Chondrocyte (in vitro differentiated cells): ENCODE results near the gene ATP6V0C. TPM values are rescaled to one million over a fixed set of nuclear protein-coding genes. Genes with fewer than 3 reads are reported as not detected.
"Not testable (repeated sequence)": the region's sequence is repeated elsewhere in the genome, so short reads cannot be mapped to it uniquely, and the experiment has no call there.

Source experiments
- DNase-seq: peaks from one replicate; pipeline ENCODE4 v3.0.0; 2021; ENCODE audit warnings: mixed read lengths, low spot score
- H3K27ac Mint-ChIP-seq: one replicate; pipeline ENCODE4 v1.8.0; 2021; ENCODE audit warnings: mild to moderate bottlenecking, moderate library complexity, mixed read lengths; ENCODE audit not compliant: unreplicated experiment
- H3K27me3 Mint-ChIP-seq: 2 replicates; pipeline ENCODE4 v1.8.0; 2021; ENCODE audit warnings: low read depth, mixed read lengths
- H3K36me3 Mint-ChIP-seq: 2 replicates; pipeline ENCODE4 v1.8.0; 2021; ENCODE audit warnings: low read depth, mixed read lengths
- H3K4me1 Mint-ChIP-seq: 2 replicates; pipeline ENCODE4 v1.8.0; 2021; ENCODE audit warnings: low read depth, mild to moderate bottlenecking, mixed read lengths
- H3K4me3 Mint-ChIP-seq: one replicate; pipeline ENCODE4 v1.8.0; 2021; ENCODE audit warnings: mild to moderate bottlenecking, moderate library complexity, mixed read lengths; ENCODE audit not compliant: unreplicated experiment
- H3K9me3 Mint-ChIP-seq: 2 replicates; pipeline ENCODE4 v1.8.0; 2021; ENCODE audit warnings: low read depth, mixed read lengths
- total RNA-seq: library from RNA; stranded (reverse); gene quantifications from 3 replicates; pipeline ENCODE4 v1.2.1, GENCODE V29; 2021
- TF ChIP-seq, protein P1 (sequence below): fragments of 200-600 bp; sonication (generic); IDR thresholded peaks from 2 replicates; pipeline ENCODE4 v1.5.0; 2021; ENCODE audit warnings: antibody characterized with exemption, mild to moderate bottlenecking, moderate library complexity

The ATP6V0C gene
- total RNA-seq, 1 donor from 2014 or later: 200 TPM

DNA sequence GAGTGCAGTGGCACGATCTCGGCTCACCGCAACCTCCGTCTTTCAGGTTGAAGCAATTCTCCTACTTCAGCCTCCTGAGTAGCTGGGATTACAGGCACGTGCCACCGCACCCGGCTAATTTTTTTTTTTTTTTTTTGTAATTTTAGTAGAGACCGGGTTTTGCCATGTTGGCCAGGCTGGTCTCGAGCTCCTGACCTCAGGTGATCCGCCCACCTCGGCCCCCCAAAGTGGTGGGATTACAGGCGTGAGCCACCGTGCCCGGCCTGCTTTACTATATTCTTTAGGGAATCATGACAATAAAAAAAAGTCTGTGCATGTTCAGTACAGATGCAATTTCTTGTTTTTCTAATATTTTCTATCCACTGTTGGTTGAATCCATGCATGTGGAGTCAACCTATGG is 30.0 kb downstream of the ATP6V0C start:
- not testable (repeated sequence) for DNase-seq, H3K27me3 Mint-ChIP-seq, H3K27ac Mint-ChIP-seq, H3K36me3 Mint-ChIP-seq, H3K9me3 Mint-ChIP-seq, H3K4me3 Mint-ChIP-seq
- peaks cover 28% of the 10 kb centered on the region for H3K4me1 Mint-ChIP-seq

DNA sequence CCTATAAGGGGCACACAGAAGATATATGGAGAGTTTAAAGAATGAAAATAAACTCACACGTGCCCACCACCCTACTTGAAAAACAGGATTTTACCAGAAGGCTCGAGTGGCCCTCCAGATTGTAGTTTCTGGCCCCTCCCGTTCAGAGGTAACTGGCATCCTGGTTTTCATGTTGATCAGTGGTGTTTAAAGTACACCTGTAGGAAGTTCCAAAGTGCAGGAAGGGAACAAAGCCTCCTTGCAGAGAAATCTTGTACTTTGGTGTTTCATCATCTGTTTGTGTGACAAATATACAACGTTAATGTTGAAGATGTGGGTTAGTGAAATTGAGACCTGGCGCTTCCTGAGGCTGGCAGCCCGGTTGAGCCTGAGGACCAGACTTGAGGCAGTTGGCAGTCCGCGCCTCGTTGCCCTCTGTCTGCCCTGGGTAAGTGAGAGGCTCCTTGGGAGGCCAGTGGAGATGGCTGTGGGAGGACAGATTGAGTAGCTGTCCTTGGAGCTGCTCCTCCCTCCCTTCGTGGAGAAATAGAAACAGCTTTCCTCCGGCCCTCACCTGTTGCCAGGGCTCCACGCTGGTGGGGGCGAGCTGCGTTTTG is 36.6 kb downstream of the ATP6V0C start:
- H3K4me1 Mint-ChIP-seq, H3K4me3 Mint-ChIP-seq, H3K27me3 Mint-ChIP-seq, H3K9me3 Mint-ChIP-seq, DNase-seq, H3K27ac Mint-ChIP-seq, H3K36me3 Mint-ChIP-seq: not testable (repeated sequence)

DNA sequence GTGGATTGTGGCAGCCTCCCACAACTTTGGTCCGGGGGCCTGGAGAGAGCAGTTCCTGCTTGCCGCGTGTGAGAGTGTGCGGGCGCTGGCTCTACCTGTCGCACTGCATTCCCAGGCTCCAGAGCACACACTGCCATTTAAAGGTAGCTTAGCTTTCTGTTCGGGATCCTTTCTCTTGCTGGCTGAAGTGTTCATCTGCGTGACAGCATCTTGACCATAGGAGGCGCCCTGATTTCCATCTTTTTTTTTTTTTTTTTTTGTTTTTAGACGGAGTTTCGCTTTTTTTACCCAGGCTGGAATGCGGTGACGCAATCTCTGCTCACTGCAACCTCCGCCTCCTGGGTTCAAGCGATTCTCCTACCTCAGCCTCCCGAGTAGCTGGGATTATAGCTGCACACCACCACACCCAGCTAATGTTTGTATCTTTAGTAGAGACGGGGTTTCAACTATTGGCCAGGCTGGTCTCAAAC is 37.7 kb downstream of the ATP6V0C start:
- H3K27ac Mint-ChIP-seq, H3K36me3 Mint-ChIP-seq, H3K27me3 Mint-ChIP-seq, H3K9me3 Mint-ChIP-seq, H3K4me3 Mint-ChIP-seq, DNase-seq, H3K4me1 Mint-ChIP-seq: not testable (repeated sequence)
- TF ChIP-seq, protein P1, sequence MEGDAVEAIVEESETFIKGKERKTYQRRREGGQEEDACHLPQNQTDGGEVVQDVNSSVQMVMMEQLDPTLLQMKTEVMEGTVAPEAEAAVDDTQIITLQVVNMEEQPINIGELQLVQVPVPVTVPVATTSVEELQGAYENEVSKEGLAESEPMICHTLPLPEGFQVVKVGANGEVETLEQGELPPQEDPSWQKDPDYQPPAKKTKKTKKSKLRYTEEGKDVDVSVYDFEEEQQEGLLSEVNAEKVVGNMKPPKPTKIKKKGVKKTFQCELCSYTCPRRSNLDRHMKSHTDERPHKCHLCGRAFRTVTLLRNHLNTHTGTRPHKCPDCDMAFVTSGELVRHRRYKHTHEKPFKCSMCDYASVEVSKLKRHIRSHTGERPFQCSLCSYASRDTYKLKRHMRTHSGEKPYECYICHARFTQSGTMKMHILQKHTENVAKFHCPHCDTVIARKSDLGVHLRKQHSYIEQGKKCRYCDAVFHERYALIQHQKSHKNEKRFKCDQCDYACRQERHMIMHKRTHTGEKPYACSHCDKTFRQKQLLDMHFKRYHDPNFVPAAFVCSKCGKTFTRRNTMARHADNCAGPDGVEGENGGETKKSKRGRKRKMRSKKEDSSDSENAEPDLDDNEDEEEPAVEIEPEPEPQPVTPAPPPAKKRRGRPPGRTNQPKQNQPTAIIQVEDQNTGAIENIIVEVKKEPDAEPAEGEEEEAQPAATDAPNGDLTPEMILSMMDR: peak; percentile 58

DNA sequence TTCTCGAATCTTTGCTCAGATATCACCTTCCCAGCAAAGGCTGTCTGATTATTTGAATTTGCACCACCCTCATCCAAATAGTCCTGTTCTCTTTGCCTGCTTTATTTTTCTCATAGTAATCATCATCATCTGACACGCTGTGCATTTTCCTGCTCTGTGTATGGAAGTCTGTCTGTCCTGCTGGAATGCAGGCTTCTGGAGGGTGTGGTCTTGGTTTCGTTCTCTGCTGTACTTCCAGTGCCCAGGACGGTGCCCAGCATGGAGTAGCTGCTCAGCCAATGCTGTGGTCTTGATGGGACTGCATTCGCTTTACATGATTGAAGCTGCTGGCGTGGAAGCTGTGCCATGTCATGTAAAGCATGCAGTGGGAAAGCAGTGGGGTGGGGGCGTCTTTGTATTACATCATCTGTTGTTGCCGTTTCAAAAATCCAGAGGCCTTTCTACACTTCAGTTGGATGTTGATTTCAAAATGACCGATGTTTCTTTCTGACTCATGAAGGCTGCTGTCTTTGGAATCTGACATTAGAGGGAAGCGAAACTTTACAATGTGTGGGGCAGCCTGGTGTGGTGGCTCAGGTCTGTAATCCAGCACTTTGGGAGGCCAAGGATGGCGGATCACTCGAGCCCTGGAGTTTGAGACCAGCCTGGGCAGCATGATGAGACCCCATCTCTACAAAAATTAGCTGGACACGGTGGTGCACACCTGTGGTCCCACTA is 41.1 kb downstream of the ATP6V0C start:
- not testable (repeated sequence) for H3K4me3 Mint-ChIP-seq, H3K9me3 Mint-ChIP-seq, H3K27ac Mint-ChIP-seq, H3K36me3 Mint-ChIP-seq, H3K27me3 Mint-ChIP-seq, DNase-seq, H3K4me1 Mint-ChIP-seq

DNA sequence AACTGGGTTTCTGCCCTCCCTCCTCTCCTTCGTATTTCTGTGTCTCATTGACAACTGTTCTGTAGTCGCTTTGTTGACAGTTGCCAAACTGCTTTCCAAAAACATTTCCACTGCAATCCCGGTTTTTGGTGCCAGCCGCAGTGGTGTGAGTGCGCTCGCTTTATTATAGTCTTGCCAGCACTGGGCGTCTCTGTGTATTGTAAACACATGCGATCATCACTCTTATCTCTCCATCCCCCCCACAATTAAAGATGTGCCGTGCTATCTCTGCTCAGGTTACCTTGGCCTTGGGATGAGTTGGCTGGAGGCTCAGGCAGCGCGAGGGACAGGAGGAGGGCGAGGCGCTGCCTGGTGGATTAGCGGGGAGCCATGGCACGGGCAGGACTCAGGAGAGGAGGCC is 43.4 kb downstream of the ATP6V0C start:
- H3K27ac Mint-ChIP-seq, H3K27me3 Mint-ChIP-seq, H3K4me3 Mint-ChIP-seq, H3K9me3 Mint-ChIP-seq, H3K4me1 Mint-ChIP-seq, DNase-seq, H3K36me3 Mint-ChIP-seq: not testable (repeated sequence)

DNA sequence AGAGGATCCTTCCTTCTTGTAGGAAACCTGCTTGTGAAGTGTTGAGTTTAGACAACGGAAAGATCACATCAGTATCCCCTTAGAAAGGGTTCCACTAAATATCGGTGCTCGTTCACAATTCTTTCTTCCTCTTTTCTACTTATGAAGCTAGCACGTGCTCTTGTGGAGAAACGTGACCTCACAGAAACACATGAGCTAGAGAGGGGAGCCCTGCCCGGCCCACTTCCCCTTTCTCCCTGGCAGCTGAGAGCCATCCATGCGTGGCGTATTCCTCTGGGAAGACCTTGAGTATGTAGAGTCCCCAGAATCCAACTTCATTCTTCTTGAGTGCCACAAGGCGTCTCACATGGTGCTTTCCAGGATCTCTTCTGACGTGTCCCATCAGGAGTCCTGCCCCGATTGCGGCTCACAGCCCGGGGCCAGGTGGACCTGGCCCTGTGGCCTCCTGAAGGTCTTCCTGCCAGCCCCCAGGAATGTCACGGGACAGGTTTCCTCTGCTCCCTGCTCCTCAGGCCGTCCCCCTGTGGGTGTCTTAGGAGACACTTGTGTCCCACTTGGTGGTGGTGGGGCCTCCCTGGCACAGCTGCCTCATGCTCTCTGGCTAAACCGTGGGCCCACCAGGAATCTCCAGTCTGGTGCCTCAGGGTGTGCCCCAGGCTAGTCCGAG is 46.5 kb downstream of the ATP6V0C start:
- not testable (repeated sequence) for H3K27me3 Mint-ChIP-seq, H3K36me3 Mint-ChIP-seq, H3K27ac Mint-ChIP-seq, H3K9me3 Mint-ChIP-seq, H3K4me1 Mint-ChIP-seq, H3K4me3 Mint-ChIP-seq, DNase-seq

DNA sequence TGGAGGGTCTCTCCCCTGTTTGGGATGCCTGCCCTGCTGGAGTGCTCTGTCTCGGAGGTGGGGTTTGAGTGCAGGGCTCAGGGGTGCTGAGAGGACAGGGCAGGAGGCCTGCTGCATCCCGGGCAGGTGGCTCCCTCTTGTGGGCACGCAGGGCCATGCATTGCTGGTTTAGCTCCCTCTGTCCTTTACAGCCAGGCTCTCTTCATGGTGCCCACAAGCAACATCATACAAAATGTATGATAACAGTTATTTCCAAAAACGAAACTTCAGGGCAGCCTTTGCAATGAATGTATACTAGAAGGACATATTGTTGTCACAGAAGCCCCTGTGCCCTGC is 47.0 kb downstream of the ATP6V0C start:
- H3K4me3 Mint-ChIP-seq, H3K27me3 Mint-ChIP-seq, DNase-seq, H3K27ac Mint-ChIP-seq, H3K9me3 Mint-ChIP-seq, H3K4me1 Mint-ChIP-seq, H3K36me3 Mint-ChIP-seq: not testable (repeated sequence)
- TF ChIP-seq, protein P1: peak; percentile 67

DNA sequence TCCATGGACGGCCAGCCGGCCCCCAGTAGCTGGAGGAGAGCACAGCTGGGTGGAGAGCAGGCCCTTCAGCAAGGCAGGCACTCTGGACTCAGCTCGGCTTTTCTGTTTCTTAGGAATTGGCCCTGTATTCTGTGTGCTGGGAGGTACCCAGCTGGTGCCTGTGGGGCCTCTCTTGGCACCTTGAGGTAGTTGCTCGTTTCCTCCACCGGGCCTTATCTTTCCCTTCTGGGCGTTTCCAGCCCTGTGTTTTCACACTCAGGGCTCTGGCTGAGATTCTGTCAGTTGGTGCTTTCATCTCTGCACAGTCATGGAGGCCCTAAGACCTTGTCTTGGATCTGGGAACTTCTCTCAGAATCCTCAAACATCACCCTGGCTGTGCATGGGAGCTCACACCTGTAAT is 53.8 kb downstream of the ATP6V0C start:
- not testable (repeated sequence) for H3K27ac Mint-ChIP-seq, DNase-seq, H3K4me1 Mint-ChIP-seq, H3K4me3 Mint-ChIP-seq, H3K27me3 Mint-ChIP-seq, H3K9me3 Mint-ChIP-seq, H3K36me3 Mint-ChIP-seq

DNA sequence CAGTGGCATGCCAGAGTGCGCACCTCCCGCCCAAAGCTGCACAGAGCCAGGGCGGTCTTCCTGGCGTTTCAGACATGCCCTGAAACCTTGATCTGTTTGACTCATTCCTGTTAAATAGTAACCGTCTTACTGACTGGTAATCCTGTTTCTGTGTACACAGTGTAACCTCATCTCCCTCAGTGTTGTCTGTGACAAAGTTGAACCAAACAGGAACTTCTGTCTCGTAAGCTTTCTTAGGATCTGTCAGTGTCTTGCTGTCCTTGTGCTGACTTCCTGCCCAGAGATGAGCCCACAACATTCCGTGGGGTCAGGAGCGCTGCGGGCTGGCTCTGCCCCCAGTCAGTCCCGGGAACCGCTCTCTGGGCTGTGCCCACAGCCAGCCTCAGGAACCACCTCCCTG is 54.8 kb downstream of the ATP6V0C start:
- H3K9me3 Mint-ChIP-seq, H3K36me3 Mint-ChIP-seq, H3K4me1 Mint-ChIP-seq, H3K4me3 Mint-ChIP-seq, DNase-seq, H3K27me3 Mint-ChIP-seq, H3K27ac Mint-ChIP-seq: not testable (repeated sequence)
